ENCODE measurements around the gene MYRFL. TPM values are rescaled to one million over a fixed set of nuclear protein-coding genes. Genes with fewer than 3 reads are reported as not detected.

The MYRFL gene
- total RNA-seq, 1 experiment from 2014 or later = not detected

DNA sequence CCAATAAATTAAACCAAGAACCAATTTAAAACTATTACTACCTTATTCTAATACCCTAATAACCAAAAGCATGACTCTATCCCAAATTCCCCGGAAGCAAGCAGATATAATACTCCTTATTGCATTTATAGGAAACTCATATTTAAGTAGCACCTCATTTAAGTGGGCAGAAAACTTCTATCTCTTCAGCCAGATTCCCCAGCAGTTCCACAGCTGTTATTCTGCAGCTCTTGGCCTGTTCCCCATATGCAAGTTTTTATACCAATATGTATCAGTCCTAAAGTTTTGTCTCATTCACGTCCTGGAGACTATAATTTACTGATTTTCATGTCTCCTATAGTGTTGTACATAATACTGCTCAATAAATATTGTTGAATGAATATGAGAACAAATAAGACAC is 106.5 kb downstream of the MYRFL start:
- Histone ChIP-seq H3K27me3 (ENCODE audit: insufficient read depth, low read depth) (no peaks in the 10 kb centered on the region), H4K20me1 (ENCODE audit: insufficient read depth) (no peaks in the 10 kb centered on the region), H3K27ac (no peak overlapping the region), H3K4me1 (replicated peaks; ENCODE audit: insufficient read depth) (peaks cover 17% of the 10 kb centered on the region), H3K9me3 (ENCODE audit: insufficient read depth, low read depth) (no peaks in the 10 kb centered on the region), H3K4me3 (no peak overlapping the region), H3F3A (ENCODE audit: insufficient read depth, low read depth) (no peaks in the 10 kb centered on the region), H3K4me2 (no peak overlapping the region), H3K79me2 (ENCODE audit: low read depth) (no peaks in the 10 kb centered on the region), H3K9me2 (ENCODE audit: insufficient read depth) (no peaks in the 10 kb centered on the region), H3K36me3 (ENCODE audit: low read depth) (no peaks in the 10 kb centered on the region), H2AFZ (no peak overlapping the region)
- ChIA-PET POLR2A (ENCODE audit: unreplicated experiment) (no interaction called here), CTCF (no interaction called here)
- intact Hi-C loops (cut with micrococcal nuclease; ENCODE audit: unreplicated experiment) = no loop called here
- DNase-seq = no peak
- no TSS peak for BruUV-seq (replicated peaks)
- no peak for TF ChIP-seq EZH2 (IDR thresholded peaks at IDR 0.05; ENCODE audit: low read depth)
- TF ChIP-seq, protein P1, sequence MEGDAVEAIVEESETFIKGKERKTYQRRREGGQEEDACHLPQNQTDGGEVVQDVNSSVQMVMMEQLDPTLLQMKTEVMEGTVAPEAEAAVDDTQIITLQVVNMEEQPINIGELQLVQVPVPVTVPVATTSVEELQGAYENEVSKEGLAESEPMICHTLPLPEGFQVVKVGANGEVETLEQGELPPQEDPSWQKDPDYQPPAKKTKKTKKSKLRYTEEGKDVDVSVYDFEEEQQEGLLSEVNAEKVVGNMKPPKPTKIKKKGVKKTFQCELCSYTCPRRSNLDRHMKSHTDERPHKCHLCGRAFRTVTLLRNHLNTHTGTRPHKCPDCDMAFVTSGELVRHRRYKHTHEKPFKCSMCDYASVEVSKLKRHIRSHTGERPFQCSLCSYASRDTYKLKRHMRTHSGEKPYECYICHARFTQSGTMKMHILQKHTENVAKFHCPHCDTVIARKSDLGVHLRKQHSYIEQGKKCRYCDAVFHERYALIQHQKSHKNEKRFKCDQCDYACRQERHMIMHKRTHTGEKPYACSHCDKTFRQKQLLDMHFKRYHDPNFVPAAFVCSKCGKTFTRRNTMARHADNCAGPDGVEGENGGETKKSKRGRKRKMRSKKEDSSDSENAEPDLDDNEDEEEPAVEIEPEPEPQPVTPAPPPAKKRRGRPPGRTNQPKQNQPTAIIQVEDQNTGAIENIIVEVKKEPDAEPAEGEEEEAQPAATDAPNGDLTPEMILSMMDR (conservative IDR thresholded peaks at IDR 0.05) = no peak

DNA sequence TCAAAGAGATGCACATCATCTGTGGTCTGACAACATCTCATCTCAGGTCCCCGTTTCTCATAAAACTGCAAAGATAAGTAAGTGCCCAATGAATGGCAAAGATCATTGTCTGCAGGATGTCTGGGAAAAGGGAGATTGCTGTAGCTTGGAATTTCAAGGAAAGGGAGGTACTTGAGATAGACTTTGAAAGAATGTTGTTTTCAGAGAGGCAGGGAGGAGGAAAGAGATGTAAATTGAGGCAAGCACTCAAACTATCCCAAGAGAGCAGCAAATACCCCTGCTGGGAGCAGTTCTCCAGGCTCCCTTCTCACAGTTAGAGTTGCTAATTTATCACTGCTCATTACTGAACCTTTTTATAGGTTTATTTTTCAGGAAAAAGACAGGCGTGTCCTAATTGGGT is 107.1 kb downstream of the MYRFL start:
- Histone ChIP-seq H4K20me1 (ENCODE audit: insufficient read depth) (no peaks in the 10 kb centered on the region), H3K4me1 (replicated peaks; ENCODE audit: insufficient read depth) (peaks cover 21% of the 10 kb centered on the region), H3K27ac (no peak overlapping the region), H3K27me3 (ENCODE audit: insufficient read depth, low read depth) (no peaks in the 10 kb centered on the region), H3K36me3 (ENCODE audit: low read depth) (no peaks in the 10 kb centered on the region), H3K4me2 (no peak overlapping the region), H3F3A (ENCODE audit: insufficient read depth, low read depth) (no peaks in the 10 kb centered on the region), H3K9me2 (ENCODE audit: insufficient read depth) (no peaks in the 10 kb centered on the region), H3K4me3 (no peak overlapping the region), H3K79me2 (ENCODE audit: low read depth) (no peaks in the 10 kb centered on the region), H3K9me3 (ENCODE audit: insufficient read depth, low read depth) (no peaks in the 10 kb centered on the region), H2AFZ (no peak overlapping the region)
- DNase-seq = no peak
- BruUV-seq (replicated peaks) = no TSS peak
- ChIA-PET CTCF (no interaction called here), POLR2A (ENCODE audit: unreplicated experiment) (no interaction called here)
- intact Hi-C loops (cut with micrococcal nuclease; ENCODE audit: unreplicated experiment) = no loop called here
- TF ChIP-seq EZH2 (IDR thresholded peaks at IDR 0.05; ENCODE audit: low read depth) = no peak
- TF ChIP-seq, protein P1 (conservative IDR thresholded peaks at IDR 0.05) = no peak

DNA sequence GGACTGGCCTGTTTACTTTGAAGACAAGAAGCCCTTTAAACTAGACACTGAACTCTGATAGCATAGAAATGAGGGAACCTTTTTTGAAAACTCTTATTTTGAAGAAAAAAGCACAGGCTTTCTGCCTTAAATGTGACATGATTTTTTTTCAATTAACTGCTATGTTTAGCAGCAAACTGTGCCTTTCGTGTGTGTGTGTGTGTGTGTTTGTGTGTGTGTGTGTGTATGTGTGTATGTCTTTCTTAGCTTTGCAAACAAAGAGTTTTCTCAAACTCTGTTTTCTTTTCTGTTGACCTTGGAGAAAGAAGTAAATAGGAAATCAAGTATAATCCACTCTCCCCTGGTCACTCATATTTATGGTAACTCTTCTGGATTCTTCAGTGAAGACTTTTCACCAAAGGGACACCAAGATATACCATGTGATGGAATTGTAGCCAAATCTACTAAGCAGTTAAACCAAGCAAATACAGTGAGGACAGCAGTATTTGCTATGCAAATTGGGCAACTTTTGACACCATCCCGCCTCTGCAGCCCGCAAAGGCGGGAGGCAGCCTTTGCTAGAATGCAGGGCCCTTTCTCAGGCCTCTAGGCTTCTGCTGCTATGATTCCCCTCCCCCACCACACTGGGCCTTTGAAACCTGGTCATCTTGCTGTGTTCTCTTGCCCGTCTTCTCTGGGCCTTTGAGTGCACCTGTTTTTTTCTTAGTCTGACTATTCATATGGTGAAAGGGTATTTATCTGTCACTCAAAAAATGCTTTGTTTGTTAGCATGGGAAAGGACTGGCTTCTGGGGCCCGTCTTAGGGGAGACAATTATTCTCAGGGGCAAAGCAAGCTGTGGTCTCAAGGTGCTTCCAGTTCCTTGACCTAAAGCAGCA is 107.9 kb downstream of the MYRFL start:
- no peak overlapping the region for H3K27ac ChIP-seq

More for the DNA sequence above, 107.9 kb downstream of the MYRFL start:
- Histone ChIP-seq H3K9me3 (ENCODE audit: insufficient read depth, low read depth) (0 out of 2 replicates have a peak, but pooled peaks cover 5% of the 10 kb centered on the region), H3K4me2 (no peak overlapping the region), H4K20me1 (ENCODE audit: insufficient read depth) (no peaks in the 10 kb centered on the region), H3K4me3 (no peak overlapping the region), H3K79me2 (ENCODE audit: low read depth) (no peaks in the 10 kb centered on the region), H3K9me2 (ENCODE audit: insufficient read depth) (no peaks in the 10 kb centered on the region), H2AFZ (no peak overlapping the region), H3K36me3 (ENCODE audit: low read depth) (no peaks in the 10 kb centered on the region), H3F3A (ENCODE audit: insufficient read depth, low read depth) (no peaks in the 10 kb centered on the region), H3K27me3 (ENCODE audit: insufficient read depth, low read depth) (no peaks in the 10 kb centered on the region), H3K4me1 (replicated peaks; ENCODE audit: insufficient read depth) (peaks cover 21% of the 10 kb centered on the region)
- intact Hi-C loops (cut with micrococcal nuclease; ENCODE audit: unreplicated experiment) = no loop called here
- TF ChIP-seq, protein P1 (conservative IDR thresholded peaks at IDR 0.05) = no peak
- TF ChIP-seq EZH2 (IDR thresholded peaks at IDR 0.05; ENCODE audit: low read depth) = no peak
- ChIA-PET POLR2A (ENCODE audit: unreplicated experiment) (no interaction called here), CTCF (no interaction called here)
- BruUV-seq (replicated peaks) = no TSS peak
- no peak for DNase-seq
